DOHH2 (cell line): ENCODE data around the gene PAIP2.

Source experiments
- H3F3A ChIP-seq: fragments of 200-600 bp; sonication (generic), shearing (Covaris generic); 2 replicates; pipeline ENCODE4 v1.6.0; 2016; ENCODE audit warnings: antibody characterized with exemption, mild to moderate bottlenecking; ENCODE audit not compliant: control insufficient read depth, insufficient read depth
- H3K27ac ChIP-seq: fragments of 200-600 bp; sonication (generic); 2 replicates; pipeline ENCODE4 v1.5.1; 2014; ENCODE audit warnings: low read depth, mild to moderate bottlenecking, low read length, moderate library complexity
- H3K27me3 ChIP-seq: fragments of 200-600 bp; sonication (generic); 2 replicates; pipeline ENCODE4 v1.6.1; 2014; ENCODE audit warnings: mild to moderate bottlenecking, low read length, mixed read lengths; ENCODE audit not compliant: control insufficient read depth
- H3K36me3 ChIP-seq: fragments of 200-600 bp; sonication (generic); 2 replicates; pipeline ENCODE4 v1.6.1; 2014; ENCODE audit warnings: mild to moderate bottlenecking, low read length, moderate library complexity, mixed read lengths; ENCODE audit not compliant: control insufficient read depth
- H3K4me1 ChIP-seq: fragments of 200-600 bp; sonication (generic); 2 replicates; pipeline ENCODE4 v1.6.1; 2014; ENCODE audit warnings: mild to moderate bottlenecking, low read length, mixed read lengths; ENCODE audit not compliant: control insufficient read depth
- H3K4me2 ChIP-seq: fragments of 200-600 bp; sonication (generic); 2 replicates; pipeline ENCODE4 v1.6.0; 2014; ENCODE audit warnings: mild to moderate bottlenecking, low read length, moderate library complexity
- H3K4me3 ChIP-seq: fragments of 200-600 bp; sonication (generic); 2 replicates; pipeline ENCODE4 v1.5.1; 2014; ENCODE audit warnings: mild to moderate bottlenecking, low read length, mixed read lengths
- H3K79me2 ChIP-seq: fragments of 200-600 bp; sonication (generic); 2 replicates; pipeline ENCODE4 v1.6.1; 2014; ENCODE audit warnings: mild to moderate bottlenecking, low read length, mixed read lengths; ENCODE audit not compliant: control insufficient read depth
- H3K9me2 ChIP-seq: fragments of 200-600 bp; sonication (generic); replicated peaks from 2 replicates; pipeline ENCODE4 v1.6.1; 2014; ENCODE audit warnings: mild to moderate bottlenecking, low read length, mixed read lengths; ENCODE audit not compliant: control insufficient read depth
- H3K9me3 ChIP-seq: fragments of 200-600 bp; sonication (generic); 2 replicates; pipeline ENCODE4 v1.6.1; 2014; ENCODE audit warnings: antibody characterized with exemption, low read length, mixed read lengths; ENCODE audit not compliant: control insufficient read depth, insufficient read depth
- H4K20me1 ChIP-seq: fragments of 200-600 bp; sonication (generic); 2 replicates; pipeline ENCODE4 v1.6.0; 2014; ENCODE audit warnings: low read depth, mild to moderate bottlenecking, antibody characterized with exemption, low read length, moderate library complexity; ENCODE audit not compliant: control insufficient read depth, insufficient read depth
- EZH2phosphoT487 ChIP-seq: fragments of 200-600 bp; sonication (generic); IDR thresholded peaks from 2 replicates; pipeline ENCODE4 v1.6.1; 2017; ENCODE audit warnings: borderline replicate concordance, mild to moderate bottlenecking, antibody characterized with exemption, low read length, moderate library complexity, mixed read lengths
- TF ChIP-seq, protein P1 (sequence below): fragments of 200-600 bp; sonication (generic); IDR thresholded peaks from one replicate; pipeline ENCODE4 v1.5.1; 2014; ENCODE audit warnings: antibody characterized with exemption, mild to moderate bottlenecking, low read depth, low read length; ENCODE audit not compliant: poor library complexity, severe bottlenecking

Gene PAIP2

DNA sequence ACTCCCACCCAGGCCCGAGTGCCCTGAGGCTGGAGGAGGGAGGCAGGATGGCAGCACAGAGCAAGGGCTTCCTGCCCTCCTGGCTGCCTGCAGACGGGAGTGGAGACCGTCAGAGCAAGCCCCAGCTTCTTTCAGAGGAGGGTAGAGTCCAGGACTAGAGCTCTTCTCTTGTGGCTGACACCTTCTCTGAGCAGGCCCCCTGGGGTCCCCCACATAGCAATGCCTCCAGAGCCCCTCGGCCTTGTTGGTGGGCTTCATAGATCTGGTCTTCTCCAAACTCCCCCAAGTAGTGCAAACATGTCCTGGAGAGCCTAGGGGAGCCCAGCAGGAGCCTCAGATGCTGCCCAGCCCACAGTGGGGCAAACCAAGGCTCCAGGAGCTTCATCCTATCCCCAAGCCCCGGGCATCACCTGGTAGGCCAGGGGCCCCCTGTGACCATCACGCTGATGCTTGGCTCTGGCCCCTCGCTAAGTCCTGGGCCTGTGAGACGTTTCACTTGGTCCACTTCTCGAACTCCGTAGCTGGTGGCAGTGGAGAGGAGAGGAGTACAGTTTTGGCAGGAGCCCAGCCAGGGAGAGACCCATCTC is 46.0 kb downstream of the PAIP2 start:
- Histone ChIP-seq H4K20me1 (no peaks in the 10 kb centered on the region; the same call in 1 of the 2 replicates), H3K4me2 (peak overlapping the region; percentile 99), H3K9me2 (no peaks in the 10 kb centered on the region), H3K27ac (peak overlapping the region; percentile 99), H3K9me3 (no peaks in the 10 kb centered on the region), H3K4me3 (peak overlapping the region; percentile 99), H3F3A (peaks cover 67% of the 10 kb centered on the region), H3K79me2 (peaks cover 63% of the 10 kb centered on the region), H3K27me3 (no peaks in the 10 kb centered on the region), H3K36me3 (peaks cover 72% of the 10 kb centered on the region), H3K4me1 (peaks cover 82% of the 10 kb centered on the region)
- TF ChIP-seq, protein P1, sequence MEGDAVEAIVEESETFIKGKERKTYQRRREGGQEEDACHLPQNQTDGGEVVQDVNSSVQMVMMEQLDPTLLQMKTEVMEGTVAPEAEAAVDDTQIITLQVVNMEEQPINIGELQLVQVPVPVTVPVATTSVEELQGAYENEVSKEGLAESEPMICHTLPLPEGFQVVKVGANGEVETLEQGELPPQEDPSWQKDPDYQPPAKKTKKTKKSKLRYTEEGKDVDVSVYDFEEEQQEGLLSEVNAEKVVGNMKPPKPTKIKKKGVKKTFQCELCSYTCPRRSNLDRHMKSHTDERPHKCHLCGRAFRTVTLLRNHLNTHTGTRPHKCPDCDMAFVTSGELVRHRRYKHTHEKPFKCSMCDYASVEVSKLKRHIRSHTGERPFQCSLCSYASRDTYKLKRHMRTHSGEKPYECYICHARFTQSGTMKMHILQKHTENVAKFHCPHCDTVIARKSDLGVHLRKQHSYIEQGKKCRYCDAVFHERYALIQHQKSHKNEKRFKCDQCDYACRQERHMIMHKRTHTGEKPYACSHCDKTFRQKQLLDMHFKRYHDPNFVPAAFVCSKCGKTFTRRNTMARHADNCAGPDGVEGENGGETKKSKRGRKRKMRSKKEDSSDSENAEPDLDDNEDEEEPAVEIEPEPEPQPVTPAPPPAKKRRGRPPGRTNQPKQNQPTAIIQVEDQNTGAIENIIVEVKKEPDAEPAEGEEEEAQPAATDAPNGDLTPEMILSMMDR = no peak
- no peak for TF ChIP-seq EZH2phosphoT487

DNA sequence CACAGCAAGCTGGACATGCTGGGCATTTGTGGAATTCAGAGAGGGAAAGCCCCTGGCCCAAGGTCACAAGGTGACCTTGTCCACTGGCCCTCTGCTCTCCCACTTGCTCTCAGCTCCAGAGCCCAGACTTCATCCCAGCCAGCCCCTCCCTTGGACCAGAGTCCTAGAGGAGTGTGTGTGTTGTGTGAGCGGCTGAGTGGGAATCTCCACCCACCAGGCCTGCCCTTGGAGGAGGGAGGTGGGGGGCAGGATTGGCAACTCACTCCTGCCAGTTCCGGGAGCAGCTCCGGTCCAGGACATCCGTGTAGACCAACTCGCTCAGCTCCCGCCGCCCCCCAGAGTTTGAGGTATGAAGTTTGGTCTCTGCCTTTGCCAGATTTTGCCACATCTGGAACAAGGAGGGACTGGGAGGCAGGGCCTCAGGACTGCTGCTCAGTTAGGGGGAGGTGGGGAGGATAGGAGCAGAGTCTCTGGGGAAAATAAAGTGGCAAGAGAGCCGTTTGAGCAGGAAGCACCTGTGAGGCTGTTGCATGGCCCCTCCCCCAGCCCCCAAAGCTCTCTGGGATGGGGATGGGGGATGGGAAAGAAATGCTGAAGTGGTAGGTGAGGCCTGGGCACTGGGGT is 46.7 kb downstream of the PAIP2 start:
- Histone ChIP-seq H3F3A (peaks cover 65% of the 10 kb centered on the region), H3K36me3 (peaks cover 73% of the 10 kb centered on the region), H3K4me3 (peak overlapping the region; percentile 99)

DNA sequence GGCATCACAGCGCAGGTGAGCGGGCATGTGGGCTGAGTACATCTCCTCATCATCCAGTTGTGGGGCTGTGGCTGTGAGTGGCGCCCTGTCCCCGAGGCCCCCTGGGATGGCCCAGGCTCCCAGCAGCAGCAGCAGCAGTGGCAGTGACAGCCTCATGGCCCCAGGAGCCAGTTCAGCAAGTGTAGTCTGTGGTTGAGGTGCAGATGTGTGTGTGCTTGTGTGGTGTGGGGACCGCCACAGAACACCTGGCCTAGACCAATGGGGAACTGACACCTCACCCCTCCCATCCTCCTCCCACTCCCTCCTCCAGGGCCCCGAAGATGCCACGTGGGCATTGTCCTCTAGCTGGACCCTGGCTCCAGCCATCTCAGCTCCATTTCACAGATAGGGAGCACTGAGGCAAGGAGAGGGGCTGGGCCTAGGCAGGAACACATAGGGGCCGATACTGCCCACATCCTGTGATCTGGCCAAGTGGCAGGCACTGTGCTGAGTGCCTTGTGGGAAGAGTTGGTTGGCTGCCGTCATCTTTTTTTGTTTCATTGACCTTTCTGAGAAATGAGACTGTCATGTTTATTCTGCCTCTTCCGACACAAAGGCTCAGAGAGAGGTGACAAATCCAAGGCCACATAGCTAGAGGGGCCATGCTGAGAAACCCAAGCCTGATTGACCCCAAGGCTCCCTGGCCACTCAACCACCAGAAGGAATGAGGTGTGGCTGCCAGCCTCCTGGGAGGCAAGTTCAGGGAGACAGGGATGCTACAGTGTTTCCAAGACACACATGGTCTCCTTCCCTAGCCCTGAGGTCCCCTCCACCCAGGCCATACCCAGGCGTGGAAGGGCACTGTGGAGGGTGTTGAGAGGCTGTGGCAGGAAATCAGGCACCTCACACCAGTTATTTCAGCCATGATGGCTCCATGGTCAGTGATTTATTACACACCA is 48.3 kb downstream of the PAIP2 start, which contains the start of gene MZB1:
Gene MZB1 (minus strand): TSS at position 213 of the 938 bp plus-strand sequence. CDS start 57 bp downstream, at position 156.
- Histone ChIP-seq H3K36me3 (peaks cover 84% of the 10 kb centered on the region), H3K27me3 (no peaks in the 10 kb centered on the region), H3K9me3 (no peaks in the 10 kb centered on the region), H3K4me1 (peaks cover 74% of the 10 kb centered on the region), H4K20me1 (no peaks in the 10 kb centered on the region; the same call in 1 of the 2 replicates), H3K9me2 (no peaks in the 10 kb centered on the region), H3K79me2 (peaks cover 85% of the 10 kb centered on the region), H3K4me2 (peak within 1 kb of the TSS; percentile 99), H3K27ac (peak within 1 kb of the TSS; percentile 99), H3K4me3 (peak within 1 kb of the TSS; percentile 99), H3F3A (peaks cover 48% of the 10 kb centered on the region)
- TF ChIP-seq EZH2phosphoT487 = no peak

More for the DNA sequence above, 46.7 kb downstream of the PAIP2 start:
- H4K20me1 ChIP-seq = no peaks in the 10 kb centered on the region; the same call in 1 of the 2 replicates
- H3K9me3 ChIP-seq = no peaks in the 10 kb centered on the region
- H3K79me2 ChIP-seq = peaks cover 69% of the 10 kb centered on the region
- peak overlapping the region; percentile 99 for H3K27ac ChIP-seq
- no peaks in the 10 kb centered on the region for H3K9me2 ChIP-seq
- no peaks in the 10 kb centered on the region for H3K27me3 ChIP-seq
- peak overlapping the region; percentile 99 for H3K4me2 ChIP-seq
- TF ChIP-seq, protein P1 = no peak
- TF ChIP-seq EZH2phosphoT487 = no peak
- peaks cover 81% of the 10 kb centered on the region for H3K4me1 ChIP-seq
